Progenitor cell of endocrine pancreas (in vitro differentiated cells): ENCODE data around the gene SDK2. TPM values are rescaled to one million over a fixed set of nuclear protein-coding genes. Genes with fewer than 3 reads are reported as not detected.
A peak's percentile ranks its signal among the peaks of the same experiment; 100 is the strongest.

ENCODE experiments used
- DNase-seq: peaks from one replicate; pipeline ENCODE4 v3.0.0; 2021; ENCODE audit warnings: low spot score; ENCODE audit not compliant: unreplicated experiment
- H3K27ac Mint-ChIP-seq: 2 replicates; pipeline ENCODE4 v1.8.0; 2021; ENCODE audit warnings: mild to moderate bottlenecking, moderate library complexity, mixed read lengths
- H3K27me3 Mint-ChIP-seq: 2 replicates; pipeline ENCODE4 v1.8.0; 2021; ENCODE audit warnings: mixed read lengths
- H3K36me3 Mint-ChIP-seq: 2 replicates; pipeline ENCODE4 v1.8.0; 2022; ENCODE audit warnings: mixed read lengths; ENCODE audit not compliant: insufficient read depth
- H3K4me1 Mint-ChIP-seq: 2 replicates; pipeline ENCODE4 v1.8.0; 2021; ENCODE audit warnings: low read depth, mixed read lengths
- H3K4me3 Mint-ChIP-seq: 2 replicates; pipeline ENCODE4 v1.8.0; 2021; ENCODE audit warnings: low read depth, mild to moderate bottlenecking, moderate library complexity, mixed read lengths
- H3K9me3 Mint-ChIP-seq: 2 replicates; pipeline ENCODE4 v1.8.0; 2021; ENCODE audit warnings: low read depth, mixed read lengths
- total RNA-seq: library from RNA; stranded (reverse); gene quantifications from 2 replicates; pipeline ENCODE4 v1.2.1, GENCODE V29; 2021
- TF ChIP-seq, protein P1 (sequence below): fragments of 200-600 bp; sonication (generic); IDR thresholded peaks from one replicate; pipeline ENCODE4 v1.5.0; 2021; ENCODE audit warnings: antibody characterized with exemption, mild to moderate bottlenecking; ENCODE audit not compliant: unreplicated experiment

Gene SDK2
- total RNA-seq, 1 donor from 2014 or later = 6.7 TPM

DNA sequence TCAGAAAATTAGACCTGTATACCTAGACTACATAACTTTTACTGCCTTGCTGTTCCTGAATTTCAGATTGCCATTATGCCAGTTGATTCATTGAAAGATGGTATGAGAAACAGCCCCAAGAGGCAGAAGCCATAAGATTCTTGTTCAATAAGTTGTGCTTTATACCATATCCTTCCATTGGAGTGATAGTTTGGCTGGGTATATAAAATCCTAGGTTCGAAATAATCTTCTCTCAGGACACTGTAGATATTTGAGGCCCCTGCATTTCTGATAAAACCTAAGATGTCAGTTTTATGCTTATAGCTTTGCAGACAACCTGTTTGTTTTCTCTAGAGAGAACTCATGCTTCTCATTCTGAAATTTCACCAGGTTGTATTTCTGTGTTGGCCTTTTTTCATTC is 9.6 kb upstream of the SDK2 start:
- DNase-seq = no peak
- Mint-ChIP-seq H3K9me3 (peaks cover 16% of the 10 kb centered on the region), H3K36me3 (no peaks in the 10 kb centered on the region), H3K27ac (no peak overlapping the region), H3K27me3 (peaks cover 44% of the 10 kb centered on the region), H3K4me3 (no peak overlapping the region), H3K4me1 (peaks cover 3% of the 10 kb centered on the region)
- TF ChIP-seq, protein P1, sequence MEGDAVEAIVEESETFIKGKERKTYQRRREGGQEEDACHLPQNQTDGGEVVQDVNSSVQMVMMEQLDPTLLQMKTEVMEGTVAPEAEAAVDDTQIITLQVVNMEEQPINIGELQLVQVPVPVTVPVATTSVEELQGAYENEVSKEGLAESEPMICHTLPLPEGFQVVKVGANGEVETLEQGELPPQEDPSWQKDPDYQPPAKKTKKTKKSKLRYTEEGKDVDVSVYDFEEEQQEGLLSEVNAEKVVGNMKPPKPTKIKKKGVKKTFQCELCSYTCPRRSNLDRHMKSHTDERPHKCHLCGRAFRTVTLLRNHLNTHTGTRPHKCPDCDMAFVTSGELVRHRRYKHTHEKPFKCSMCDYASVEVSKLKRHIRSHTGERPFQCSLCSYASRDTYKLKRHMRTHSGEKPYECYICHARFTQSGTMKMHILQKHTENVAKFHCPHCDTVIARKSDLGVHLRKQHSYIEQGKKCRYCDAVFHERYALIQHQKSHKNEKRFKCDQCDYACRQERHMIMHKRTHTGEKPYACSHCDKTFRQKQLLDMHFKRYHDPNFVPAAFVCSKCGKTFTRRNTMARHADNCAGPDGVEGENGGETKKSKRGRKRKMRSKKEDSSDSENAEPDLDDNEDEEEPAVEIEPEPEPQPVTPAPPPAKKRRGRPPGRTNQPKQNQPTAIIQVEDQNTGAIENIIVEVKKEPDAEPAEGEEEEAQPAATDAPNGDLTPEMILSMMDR = no peak

DNA sequence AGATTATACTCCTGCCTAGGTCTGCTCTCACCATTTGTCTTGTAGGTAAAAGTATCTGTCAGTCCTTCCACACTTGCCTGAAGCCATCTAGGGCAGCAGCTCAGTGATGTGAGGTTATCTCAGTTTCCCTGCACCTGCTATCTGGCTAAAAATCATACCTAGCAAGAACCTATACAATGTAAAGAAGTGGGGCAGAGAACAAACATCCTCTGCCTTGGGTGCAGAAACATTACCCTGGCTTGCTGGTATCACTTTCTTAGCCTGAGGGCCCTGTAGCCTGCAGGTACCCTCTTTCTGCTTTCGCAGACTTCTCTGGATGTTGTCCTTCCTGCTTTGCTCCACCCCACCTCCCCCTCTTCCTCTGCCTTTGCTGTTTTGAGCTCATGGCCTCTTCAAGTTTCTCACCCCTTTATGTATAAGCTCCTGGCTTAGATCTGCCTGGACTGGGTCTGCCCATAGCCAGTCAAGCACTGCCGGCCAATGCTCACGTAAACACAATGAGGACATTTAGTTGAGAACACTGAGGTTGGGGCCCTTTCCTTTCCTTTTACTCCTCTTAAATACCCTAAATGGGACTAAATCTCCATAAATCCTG is 8.7 kb upstream of the SDK2 start:
- H3K36me3 Mint-ChIP-seq = no peaks in the 10 kb centered on the region
- no peak overlapping the region for H3K4me3 Mint-ChIP-seq
- peaks cover 3% of the 10 kb centered on the region for H3K4me1 Mint-ChIP-seq
- peaks cover 52% of the 10 kb centered on the region for H3K27me3 Mint-ChIP-seq
- no peak for DNase-seq
- no peak overlapping the region for H3K27ac Mint-ChIP-seq
- TF ChIP-seq, protein P1 = no peak
- H3K9me3 Mint-ChIP-seq = peaks cover 16% of the 10 kb centered on the region

DNA sequence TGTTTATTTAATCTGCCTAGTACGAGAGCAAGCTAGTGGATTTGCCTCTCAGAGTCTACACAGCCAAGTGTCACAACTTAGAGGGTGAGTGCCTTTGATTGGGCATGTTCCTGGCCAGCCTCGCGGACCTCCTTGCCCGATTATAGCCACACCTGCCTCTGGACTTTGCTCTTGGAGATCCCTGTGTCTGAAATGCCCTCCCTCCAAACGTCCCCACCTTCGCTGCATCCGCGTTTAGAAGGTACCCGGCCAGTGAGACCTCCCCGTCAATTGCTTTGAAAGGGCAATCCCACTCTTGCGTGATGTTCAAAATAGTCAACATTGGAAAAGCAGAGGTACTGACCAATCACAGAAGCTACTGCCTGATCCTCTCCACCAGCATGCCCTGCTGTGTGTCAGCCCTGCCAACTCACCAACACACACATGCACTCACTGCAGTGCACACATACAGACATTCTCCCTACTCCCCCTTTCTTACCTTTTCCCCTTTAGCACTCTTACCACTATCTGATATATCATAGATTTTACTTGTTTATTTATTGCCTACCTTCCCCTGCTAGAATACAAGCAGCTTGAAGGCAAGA is 6.5 kb upstream of the SDK2 start:
- Mint-ChIP-seq H3K4me1 (peaks cover 3% of the 10 kb centered on the region), H3K36me3 (no peaks in the 10 kb centered on the region), H3K9me3 (peaks cover 16% of the 10 kb centered on the region), H3K4me3 (no peak overlapping the region), H3K27me3 (peaks cover 65% of the 10 kb centered on the region), H3K27ac (no peak overlapping the region)
- TF ChIP-seq, protein P1 = no peak
- no peak for DNase-seq

GRCh38 chr17:73650140-73650539 is 5.9 kb upstream of the SDK2 start:
- DNase-seq = no peak
- peaks cover 16% of the 10 kb centered on the region for H3K9me3 Mint-ChIP-seq
- peaks cover 3% of the 10 kb centered on the region for H3K4me1 Mint-ChIP-seq
- H3K4me3 Mint-ChIP-seq = no peak overlapping the region
- TF ChIP-seq, protein P1 = peak; percentile 45
- H3K27me3 Mint-ChIP-seq = peaks cover 64% of the 10 kb centered on the region
- H3K27ac Mint-ChIP-seq = no peak overlapping the region
- H3K36me3 Mint-ChIP-seq = no peaks in the 10 kb centered on the region

- H3K4me1 Mint-ChIP-seq = peaks cover 4% of the 10 kb centered on the region
- no peak overlapping the region for H3K4me3 Mint-ChIP-seq
- H3K27me3 Mint-ChIP-seq = peaks cover 53% of the 10 kb centered on the region
- DNase-seq = no peak
- TF ChIP-seq, protein P1 = no peak
- H3K27ac Mint-ChIP-seq = no peak overlapping the region
- H3K9me3 Mint-ChIP-seq = peaks cover 8% of the 10 kb centered on the region
- H3K36me3 Mint-ChIP-seq = no peaks in the 10 kb centered on the region
Observed at GRCh38 chr17:73648974-73649373, 4.7 kb upstream of the SDK2 start.
